SJCRH30 (cell line): ENCODE measurements around the gene IL1RAPL1. TPM values are rescaled to one million over a fixed set of nuclear protein-coding genes. Genes with fewer than 3 reads are reported as not detected.

Experiments used
- DNase-seq, 2 experiments: peaks; one replicate each; pipeline ENCODE4 v3.0.0-alpha.2; 2015 to 2020
- H3K27ac ChIP-seq: fragments of 250-450 bp; sonication (Bioruptor Pico); 2 replicates; pipeline ENCODE4 v1.5.1; 2020; ENCODE audit warnings: mild to moderate bottlenecking, moderate library complexity
- H3K27me3 ChIP-seq: fragments of 250-450 bp; sonication (Bioruptor Pico); 2 replicates; pipeline ENCODE4 v1.5.1; 2020; ENCODE audit warnings: mild to moderate bottlenecking, moderate library complexity
- H3K36me3 ChIP-seq: fragments of 250-450 bp; sonication (Bioruptor Pico); 2 replicates; pipeline ENCODE4 v1.5.1; 2020; ENCODE audit warnings: mild to moderate bottlenecking, moderate library complexity
- H3K4me1 ChIP-seq: fragments of 250-450 bp; sonication (Bioruptor Pico); 2 replicates; pipeline ENCODE4 v1.5.1; 2020; ENCODE audit warnings: mild to moderate bottlenecking, moderate library complexity
- H3K4me3 ChIP-seq: fragments of 250-450 bp; sonication (Bioruptor Pico); 2 replicates; pipeline ENCODE4 v1.5.1; 2020; ENCODE audit warnings: mild to moderate bottlenecking, moderate library complexity
- H3K9me3 ChIP-seq: fragments of 250-450 bp; sonication (Bioruptor Pico); replicated peaks from 2 replicates; pipeline ENCODE4 v1.5.1; 2020; ENCODE audit warnings: mild to moderate bottlenecking, moderate library complexity
- total RNA-seq: library from RNA; depleted of rRNA; stranded (reverse); fragments of >200 nt; shearing (Covaris generic); gene quantifications from 2 replicates; pipeline ENCODE4 v1.2.3, GENCODE V29; 2014

IL1RAPL1 gene
- total RNA-seq, 1 experiment from 2014 or later, result not detected

DNA sequence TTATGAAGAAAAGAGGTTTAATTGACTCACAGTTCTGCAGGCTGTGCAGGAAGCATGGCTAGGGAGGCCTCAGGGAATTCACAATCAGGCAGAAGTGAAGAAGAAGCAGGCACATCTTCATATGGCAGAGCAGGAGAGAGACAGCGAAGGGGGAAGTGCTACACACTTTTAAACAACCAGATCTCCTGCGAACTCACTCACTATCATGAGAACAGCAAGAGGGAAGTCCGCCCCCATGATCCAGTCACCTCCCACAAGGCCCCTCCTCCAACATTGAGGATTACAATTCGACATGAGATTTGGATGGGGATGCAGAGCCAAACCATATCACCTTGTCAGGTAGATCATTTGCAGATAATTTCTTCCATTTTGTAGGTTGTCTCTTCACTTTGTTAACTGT, 1072.7 kb downstream of the IL1RAPL1 start:
- DNase-seq, result no peak

DNA sequence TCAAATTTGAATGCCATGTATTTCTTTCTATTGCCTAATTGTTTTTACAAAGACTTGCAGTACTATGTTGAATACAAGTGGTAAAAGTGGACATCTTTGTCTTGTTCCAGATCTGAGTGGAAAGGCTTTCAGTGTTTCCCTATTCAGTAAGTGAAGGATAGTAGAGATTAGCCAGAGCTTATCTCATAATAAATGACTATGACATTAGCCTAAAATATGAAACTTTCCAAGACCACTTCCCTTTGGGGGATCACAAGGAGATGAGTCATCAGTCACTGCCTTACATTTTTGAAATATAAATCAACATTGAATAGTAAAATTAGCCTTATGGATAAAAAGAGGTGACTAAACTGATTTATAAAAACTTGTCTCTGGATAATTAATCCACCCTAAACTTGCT, 1074.0 kb downstream of the IL1RAPL1 start:
- Histone ChIP-seq H3K27ac (peak overlapping the region; percentile 51; the same call in 1 of the 2 replicates), H3K4me1 (peaks cover 35% of the 10 kb centered on the region), H3K9me3 (no peaks in the 10 kb centered on the region), H3K4me3 (no peak overlapping the region), H3K36me3 (no peaks in the 10 kb centered on the region), H3K27me3 (no peaks in the 10 kb centered on the region)
- DNase-seq, result no peak

More for the DNA sequence above, 1072.7 kb downstream of the IL1RAPL1 start:
- Histone ChIP-seq H3K4me3 (no peak overlapping the region), H3K9me3 (no peaks in the 10 kb centered on the region), H3K27ac (no peak overlapping the region), H3K4me1 (peaks cover 25% of the 10 kb centered on the region), H3K36me3 (no peaks in the 10 kb centered on the region), H3K27me3 (no peaks in the 10 kb centered on the region)

DNA sequence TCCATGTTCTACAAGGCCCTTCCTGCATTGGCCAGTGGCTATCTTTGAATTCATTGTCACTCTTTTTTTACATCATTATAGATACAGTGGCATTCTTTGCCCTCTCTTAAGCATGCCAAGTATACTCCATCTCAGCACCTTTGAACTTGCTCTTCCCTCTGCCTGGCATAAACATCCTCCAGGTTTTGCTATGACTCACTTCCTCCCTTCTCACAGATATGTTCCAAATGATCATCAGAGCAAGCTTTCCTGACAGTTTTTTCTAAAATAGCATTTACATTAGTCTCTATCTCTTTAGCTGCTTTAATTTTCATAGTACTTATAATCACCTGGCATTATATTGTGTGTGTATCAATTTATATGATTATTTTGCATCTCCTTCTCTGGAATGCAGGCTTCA, 1074.9 kb downstream of the IL1RAPL1 start:
- Histone ChIP-seq H3K4me1 (peaks cover 38% of the 10 kb centered on the region), H3K27ac (peak overlapping the region; percentile 51), H3K4me3 (no peak overlapping the region), H3K36me3 (no peaks in the 10 kb centered on the region), H3K27me3 (no peaks in the 10 kb centered on the region), H3K9me3 (no peaks in the 10 kb centered on the region)
- peak in 1 of 2 experiments; percentile 10 for DNase-seq

GRCh38 chrX:29662759-29663503, 1075.7 kb downstream of the IL1RAPL1 start:
- no peaks in the 10 kb centered on the region for H3K27me3 ChIP-seq
- DNase-seq, result peak; percentile 30 to 40
- H3K4me1 ChIP-seq, result peaks cover 38% of the 10 kb centered on the region
- H3K4me3 ChIP-seq, result no peak overlapping the region
- no peaks in the 10 kb centered on the region for H3K9me3 ChIP-seq
- H3K27ac ChIP-seq, result peak overlapping the region; percentile 51
- no peaks in the 10 kb centered on the region for H3K36me3 ChIP-seq

DNA sequence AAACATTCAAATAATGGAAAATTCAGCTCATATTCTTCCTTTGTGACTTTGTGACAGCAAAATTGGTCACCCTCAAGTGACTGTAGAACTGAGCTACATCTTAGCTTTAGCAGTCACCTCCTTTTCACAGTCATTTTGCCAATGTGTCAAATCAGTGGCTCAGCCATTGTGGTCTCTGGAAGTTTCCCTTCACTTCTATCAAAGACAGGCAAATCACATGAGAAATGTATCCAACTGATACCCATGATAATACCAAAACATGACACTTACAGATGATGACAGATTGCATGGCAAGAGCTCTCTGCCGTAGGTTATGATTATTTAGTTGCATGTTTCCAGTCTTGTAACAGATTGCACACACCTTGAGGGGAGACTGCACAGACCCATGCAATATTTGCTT, 1078.3 kb downstream of the IL1RAPL1 start:
- DNase-seq, result no peak
- Histone ChIP-seq H3K36me3 (no peaks in the 10 kb centered on the region), H3K4me1 (peaks cover 38% of the 10 kb centered on the region), H3K4me3 (no peak overlapping the region), H3K27ac (no peak overlapping the region), H3K9me3 (no peaks in the 10 kb centered on the region), H3K27me3 (no peaks in the 10 kb centered on the region)

DNA sequence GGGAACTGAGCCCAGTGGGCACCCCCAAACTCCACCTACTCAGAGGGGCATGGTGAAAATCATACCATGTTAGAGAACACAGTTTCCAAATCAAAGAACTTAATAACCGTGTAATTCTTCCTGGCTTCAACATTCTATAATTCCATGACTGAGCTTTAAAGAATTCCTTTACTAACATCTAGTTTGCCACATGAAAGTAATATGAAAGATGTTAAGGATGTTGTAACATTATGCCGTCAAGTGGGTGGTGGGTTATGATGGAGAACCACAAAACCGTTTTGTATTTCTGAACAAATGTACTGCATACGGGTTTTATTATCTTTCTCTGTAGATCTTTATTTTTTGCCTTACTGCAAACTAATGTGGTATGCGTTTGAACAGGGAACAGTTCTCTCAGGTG, 1079.1 kb downstream of the IL1RAPL1 start:
- Histone ChIP-seq H3K4me3 (no peak overlapping the region), H3K36me3 (no peaks in the 10 kb centered on the region), H3K27me3 (no peaks in the 10 kb centered on the region), H3K4me1 (peaks cover 35% of the 10 kb centered on the region), H3K27ac (peak overlapping the region; percentile 35), H3K9me3 (no peaks in the 10 kb centered on the region)
- DNase-seq, result peak; percentile 27 to 68

DNA sequence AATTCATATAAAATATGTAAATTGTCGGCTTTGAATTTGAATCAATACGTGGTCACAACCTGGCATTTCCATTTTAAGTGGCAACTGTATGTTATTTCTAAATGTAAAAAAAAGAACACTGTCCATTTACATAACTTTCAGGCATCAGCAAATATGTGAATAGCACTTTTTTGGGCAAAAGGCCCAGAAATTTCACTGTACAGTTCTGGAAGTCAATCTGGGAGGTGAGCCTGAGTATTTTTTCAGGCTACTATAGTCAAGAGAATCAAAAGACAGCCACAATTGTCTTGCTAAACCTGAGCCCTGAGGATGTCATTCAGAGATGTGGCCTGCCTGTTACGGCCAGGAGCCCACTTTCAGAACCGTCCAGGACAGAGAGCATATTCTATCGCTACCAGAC, 1084.2 kb downstream of the IL1RAPL1 start:
- no peak for DNase-seq
- H3K9me3 ChIP-seq, result no peaks in the 10 kb centered on the region
- no peak overlapping the region for H3K4me3 ChIP-seq
- H3K27ac ChIP-seq, result no peak overlapping the region
- H3K4me1 ChIP-seq, result peaks cover 3% of the 10 kb centered on the region
- H3K36me3 ChIP-seq, result no peaks in the 10 kb centered on the region
- H3K27me3 ChIP-seq, result no peaks in the 10 kb centered on the region

GRCh38 chrX:29687687-29688086, 1100.4 kb downstream of the IL1RAPL1 start:
- H3K4me3 ChIP-seq, result no peak overlapping the region
- no peak overlapping the region for H3K27ac ChIP-seq
- H3K9me3 ChIP-seq, result no peaks in the 10 kb centered on the region
- no peaks in the 10 kb centered on the region for H3K36me3 ChIP-seq
- DNase-seq, result no peak
- no peaks in the 10 kb centered on the region for H3K4me1 ChIP-seq
- H3K27me3 ChIP-seq, result no peaks in the 10 kb centered on the region

DNA sequence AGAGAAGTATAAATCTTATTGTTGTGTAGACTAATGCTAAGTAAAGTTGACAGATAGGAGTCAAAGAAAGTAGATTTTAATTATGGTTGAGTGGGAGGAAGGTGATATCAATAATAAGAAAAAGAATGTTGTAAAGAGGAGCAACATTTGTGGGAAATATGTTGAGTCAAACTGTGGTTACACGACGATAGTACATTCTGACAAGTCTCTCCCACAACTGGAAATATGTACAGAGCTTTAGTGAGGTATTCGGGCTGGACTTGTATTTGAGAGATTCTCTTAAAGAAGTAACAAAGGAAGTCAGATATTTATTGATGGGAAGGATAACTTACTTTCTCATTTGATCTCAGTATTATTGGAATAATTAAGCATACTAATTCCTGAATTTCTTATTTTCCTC, 1102.8 kb downstream of the IL1RAPL1 start:
- H3K9me3 ChIP-seq, result no peaks in the 10 kb centered on the region
- DNase-seq, result no peak

GRCh38 chrX:29691044-29691443, 1103.8 kb downstream of the IL1RAPL1 start:
- Histone ChIP-seq H3K36me3 (no peaks in the 10 kb centered on the region), H3K27me3 (no peaks in the 10 kb centered on the region), H3K9me3 (no peaks in the 10 kb centered on the region), H3K4me3 (no peak overlapping the region), H3K4me1 (no peaks in the 10 kb centered on the region), H3K27ac (no peak overlapping the region)
- no peak for DNase-seq

More for the DNA sequence above, 1102.8 kb downstream of the IL1RAPL1 start:
- H3K4me3 ChIP-seq, result no peak overlapping the region
- no peaks in the 10 kb centered on the region for H3K4me1 ChIP-seq
- no peak overlapping the region for H3K27ac ChIP-seq
- no peaks in the 10 kb centered on the region for H3K36me3 ChIP-seq
- H3K27me3 ChIP-seq, result no peaks in the 10 kb centered on the region

DNA sequence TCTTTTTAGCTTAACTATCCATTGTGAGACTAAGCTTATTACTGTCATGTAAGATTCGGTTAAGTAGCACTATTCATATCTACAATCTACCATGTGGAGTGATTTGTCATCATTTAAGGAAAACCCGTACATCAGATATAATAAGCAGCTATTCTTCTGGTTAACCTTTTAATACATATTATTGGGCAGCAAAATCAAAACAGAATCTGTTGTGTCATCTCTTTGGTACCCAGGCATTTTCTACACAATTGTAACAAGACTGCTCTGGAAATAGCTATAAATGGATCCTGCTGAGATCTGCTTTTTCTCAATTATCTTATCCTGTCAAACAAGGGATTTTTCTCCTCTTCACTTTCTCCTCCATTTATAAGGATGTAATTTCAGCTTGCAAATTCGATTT, 1106.7 kb downstream of the IL1RAPL1 start:
- Histone ChIP-seq H3K9me3 (no peaks in the 10 kb centered on the region), H3K27ac (no peak overlapping the region), H3K36me3 (no peaks in the 10 kb centered on the region)

GRCh38 chrX:29699239-29699638, 1112.0 kb downstream of the IL1RAPL1 start:
- no peak for DNase-seq
- H3K27ac ChIP-seq, result no peak overlapping the region
- H3K36me3 ChIP-seq, result no peaks in the 10 kb centered on the region
- no peaks in the 10 kb centered on the region for H3K27me3 ChIP-seq
- H3K4me3 ChIP-seq, result no peak overlapping the region
- H3K9me3 ChIP-seq, result no peaks in the 10 kb centered on the region
- no peaks in the 10 kb centered on the region for H3K4me1 ChIP-seq

More for the DNA sequence above, 1106.7 kb downstream of the IL1RAPL1 start:
- H3K4me3 ChIP-seq, result no peak overlapping the region
- no peak for DNase-seq
- H3K27me3 ChIP-seq, result no peaks in the 10 kb centered on the region
- no peaks in the 10 kb centered on the region for H3K4me1 ChIP-seq

DNA sequence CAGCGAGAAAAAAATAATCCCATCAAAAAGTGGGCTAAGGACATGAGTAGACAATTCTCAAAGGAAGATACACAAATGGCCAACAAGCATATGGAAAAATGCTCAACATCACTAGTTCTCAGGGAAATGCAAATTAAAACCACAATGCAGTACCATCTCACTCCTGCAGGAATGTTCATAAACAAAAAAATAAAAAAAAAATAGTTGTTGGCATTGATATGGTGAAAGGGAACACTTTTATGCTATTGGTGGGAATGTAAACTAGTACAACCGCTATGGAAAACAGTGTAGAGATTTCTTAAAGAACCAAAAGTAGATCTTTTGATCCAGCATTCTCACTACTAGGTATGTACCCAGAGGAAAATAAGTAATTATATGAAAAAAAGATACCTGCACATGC, 1119.8 kb downstream of the IL1RAPL1 start:
- Histone ChIP-seq H3K4me1 (no peaks in the 10 kb centered on the region), H3K4me3 (no peak overlapping the region), H3K27ac (no peak overlapping the region), H3K36me3 (no peaks in the 10 kb centered on the region), H3K9me3 (no peaks in the 10 kb centered on the region), H3K27me3 (no peaks in the 10 kb centered on the region)
- DNase-seq, result no peak

GRCh38 chrX:29721152-29721551, 1133.9 kb downstream of the IL1RAPL1 start:
- no peak overlapping the region for H3K4me3 ChIP-seq
- H3K36me3 ChIP-seq, result no peaks in the 10 kb centered on the region
- H3K9me3 ChIP-seq, result no peaks in the 10 kb centered on the region
- no peak overlapping the region for H3K27ac ChIP-seq
- no peaks in the 10 kb centered on the region for H3K27me3 ChIP-seq
- DNase-seq, result no peak
- no peaks in the 10 kb centered on the region for H3K4me1 ChIP-seq

DNA sequence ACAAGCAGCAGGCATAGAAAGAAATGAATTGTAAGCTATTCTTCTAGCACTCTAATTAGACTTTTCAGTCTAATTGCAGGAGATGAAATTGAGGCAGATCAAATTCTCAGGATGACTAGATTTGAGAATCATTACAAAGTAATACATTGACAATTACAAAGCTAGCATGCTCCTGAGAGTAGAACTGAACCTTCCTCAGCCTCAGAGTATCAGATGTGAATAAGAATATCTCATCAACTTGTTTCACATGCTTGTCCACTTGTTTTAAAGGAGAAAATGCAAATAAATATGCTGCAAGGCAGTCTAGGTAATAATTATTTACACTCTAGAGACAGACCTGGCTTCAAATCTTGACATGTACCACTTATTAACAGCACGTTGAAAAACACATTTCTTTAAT, 1137.1 kb downstream of the IL1RAPL1 start:
- Histone ChIP-seq H3K27ac (no peak overlapping the region), H3K9me3 (no peaks in the 10 kb centered on the region), H3K4me1 (no peaks in the 10 kb centered on the region), H3K4me3 (no peak overlapping the region), H3K36me3 (no peaks in the 10 kb centered on the region), H3K27me3 (no peaks in the 10 kb centered on the region)
- no peak for DNase-seq

DNA sequence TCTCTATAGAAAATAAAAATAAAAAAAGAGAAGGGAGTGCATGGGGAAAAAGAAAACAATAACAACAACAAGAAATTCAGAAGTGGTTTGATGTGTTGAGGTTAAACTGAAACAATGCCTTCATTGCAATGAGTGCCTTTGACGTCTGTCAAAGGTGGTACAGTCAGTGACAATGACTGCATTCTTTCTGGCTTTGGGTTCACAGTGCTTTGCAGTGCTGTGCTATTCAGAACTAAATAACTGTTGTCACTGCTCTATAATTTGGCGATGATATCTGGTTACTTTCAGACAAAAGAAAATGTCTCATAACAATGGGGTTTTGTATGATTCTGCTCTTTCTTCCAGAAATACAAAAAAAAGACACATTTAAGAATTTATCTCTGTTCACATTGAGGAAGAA, 1139.6 kb downstream of the IL1RAPL1 start:
- Histone ChIP-seq H3K4me3 (no peak overlapping the region), H3K27me3 (no peaks in the 10 kb centered on the region), H3K4me1 (no peaks in the 10 kb centered on the region), H3K9me3 (no peaks in the 10 kb centered on the region), H3K27ac (no peak overlapping the region), H3K36me3 (no peaks in the 10 kb centered on the region)
- no peak for DNase-seq
